NCI-H128 (cell line): ENCODE data around the gene CSAD.

ENCODE experiments used
- DNase-seq: peaks from one replicate; lab custom pipeline; 2025; ENCODE audit not compliant: unreplicated experiment; lab: John Stamatoyannopoulos, UW

Gene CSAD

GRCh38 chr12:53152390-53152789, 28.3 kb downstream of the CSAD start:
- DNase-seq, result no peak

DNA sequence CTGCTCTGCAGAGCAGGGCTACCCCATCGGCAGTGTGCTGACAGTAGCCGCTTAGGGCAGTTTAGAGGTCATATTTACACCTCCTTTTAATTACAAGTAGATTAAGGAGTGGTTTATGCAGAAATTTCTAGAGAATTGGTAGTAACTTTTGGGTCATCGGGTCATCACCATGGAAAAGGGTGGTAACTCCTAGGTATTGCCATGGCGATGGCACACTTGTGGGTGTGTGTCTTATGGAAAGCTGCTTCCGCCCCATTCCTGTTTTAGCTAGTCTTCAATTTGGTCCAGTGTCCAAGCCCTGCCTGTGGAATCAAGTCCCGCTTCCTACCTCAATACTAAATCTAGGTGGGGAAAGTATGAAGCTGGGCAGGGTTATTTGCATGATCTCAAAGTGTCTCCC, 29.7 kb downstream of the CSAD start:
- DNase-seq, result no peak

- no peak for DNase-seq
Observed at GRCh38 chr12:53147653-53148052, 33.1 kb downstream of the CSAD start.

GRCh38 chr12:53147181-53147580, 33.5 kb downstream of the CSAD start:
- DNase-seq, result no peak

DNA sequence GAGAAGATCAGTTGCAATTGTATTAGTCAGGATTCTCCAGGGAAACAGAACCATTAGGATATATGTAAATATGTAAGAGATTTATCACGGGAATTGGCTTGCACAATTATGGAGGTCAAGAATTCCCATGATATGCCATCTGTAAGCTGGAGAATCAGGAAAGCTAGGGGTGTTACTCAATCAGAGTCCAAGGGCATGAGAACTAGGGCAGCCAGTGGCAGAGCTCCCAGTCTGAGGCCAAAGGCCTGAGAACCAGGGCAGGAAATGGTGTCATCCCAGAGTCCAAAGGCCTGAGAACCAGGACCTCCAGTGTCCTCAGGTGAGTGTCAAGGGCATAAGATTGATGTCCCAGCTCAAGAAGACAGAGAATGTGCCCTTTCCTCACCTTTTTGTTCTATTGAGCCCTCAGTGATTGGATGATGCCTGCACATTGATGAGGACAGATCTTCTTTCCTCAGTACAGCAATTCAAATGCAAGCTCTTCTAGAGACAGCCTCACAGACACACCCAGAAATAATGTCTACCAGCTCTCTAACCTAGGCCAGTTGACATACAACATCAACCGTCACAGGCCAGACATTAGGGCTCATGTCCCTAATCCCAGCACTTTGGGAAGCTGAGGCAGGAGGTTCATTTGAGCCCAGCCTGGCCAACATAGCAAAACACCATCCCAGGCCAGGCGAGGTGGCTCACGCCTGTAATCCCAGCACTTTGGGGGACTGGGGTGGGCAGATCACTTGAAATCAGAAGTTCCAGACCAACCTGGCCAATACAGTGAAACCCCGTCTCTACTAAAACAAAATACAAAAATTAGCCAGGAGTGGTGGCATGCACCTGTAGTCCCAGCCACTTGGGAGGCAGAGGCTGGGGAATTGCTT, 35.1 kb downstream of the CSAD start:
- no peak for DNase-seq

- no peak for DNase-seq
Observed at GRCh38 chr12:53143355-53143754, 37.4 kb downstream of the CSAD start.

- no peak for DNase-seq
Observed at GRCh38 chr12:53133722-53134121, 47.0 kb downstream of the CSAD start.

- DNase-seq, result no peak
Observed at GRCh38 chr12:53131844-53132243, 48.9 kb downstream of the CSAD start.

DNA sequence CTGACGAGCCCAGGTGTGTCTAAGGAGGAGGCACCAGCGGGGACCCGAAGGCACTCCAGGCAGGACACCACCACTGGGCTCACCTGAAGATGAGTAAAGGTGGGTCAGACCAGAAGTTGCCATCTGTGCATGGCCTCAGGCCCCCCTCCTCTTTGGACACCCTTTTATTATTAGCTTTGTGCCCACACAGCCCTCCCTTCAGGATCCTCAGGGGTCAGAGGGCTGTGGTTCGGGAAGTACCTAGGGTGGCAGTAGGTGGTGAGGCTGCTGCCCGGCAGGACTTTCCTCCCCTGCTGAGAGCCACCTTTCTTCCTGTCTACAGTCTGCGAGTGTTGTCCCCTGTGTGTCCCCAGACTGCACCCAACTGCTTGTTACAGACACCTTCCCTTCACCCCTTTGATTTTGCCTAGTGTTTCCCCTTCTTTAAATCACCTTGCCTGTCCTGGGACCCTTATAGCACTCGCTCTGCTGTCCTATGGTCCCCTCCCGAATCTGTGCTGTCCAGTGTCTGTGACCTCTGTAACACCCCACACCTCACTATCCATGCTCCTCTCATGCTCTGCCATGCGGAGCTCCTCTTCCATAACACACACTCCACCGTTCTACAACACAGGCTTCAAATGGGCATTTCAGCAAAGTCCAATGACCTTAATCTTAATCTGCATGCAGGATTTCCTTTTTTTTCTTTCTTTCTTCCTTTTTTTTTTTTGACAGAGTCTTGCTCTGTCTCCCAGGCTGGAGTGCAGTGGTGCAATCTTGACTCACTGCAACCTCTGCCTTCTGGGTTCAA, 51.8 kb downstream of the CSAD start:
- no peak for DNase-seq

- no peak for DNase-seq
Observed at GRCh38 chr12:53127169-53127568, 53.6 kb downstream of the CSAD start.

DNA sequence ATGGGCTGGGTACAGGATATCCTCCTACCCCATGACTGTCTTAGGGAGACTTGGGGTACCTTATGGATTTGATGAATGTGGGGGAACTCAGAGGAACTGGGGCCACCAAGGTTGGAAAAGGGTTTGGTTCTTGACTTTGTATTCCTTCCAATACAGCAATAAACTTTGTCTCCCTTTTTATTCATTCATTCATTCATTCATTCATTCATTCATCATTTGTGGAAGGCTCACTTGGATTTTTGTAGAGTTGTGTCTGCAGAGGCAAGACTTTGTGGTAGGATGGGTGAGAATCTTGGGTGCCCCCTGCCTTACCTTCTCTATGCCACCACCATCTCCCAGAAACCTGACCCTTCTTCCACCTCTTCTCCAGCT, 56.4 kb downstream of the CSAD start:
- no peak for DNase-seq

DNA sequence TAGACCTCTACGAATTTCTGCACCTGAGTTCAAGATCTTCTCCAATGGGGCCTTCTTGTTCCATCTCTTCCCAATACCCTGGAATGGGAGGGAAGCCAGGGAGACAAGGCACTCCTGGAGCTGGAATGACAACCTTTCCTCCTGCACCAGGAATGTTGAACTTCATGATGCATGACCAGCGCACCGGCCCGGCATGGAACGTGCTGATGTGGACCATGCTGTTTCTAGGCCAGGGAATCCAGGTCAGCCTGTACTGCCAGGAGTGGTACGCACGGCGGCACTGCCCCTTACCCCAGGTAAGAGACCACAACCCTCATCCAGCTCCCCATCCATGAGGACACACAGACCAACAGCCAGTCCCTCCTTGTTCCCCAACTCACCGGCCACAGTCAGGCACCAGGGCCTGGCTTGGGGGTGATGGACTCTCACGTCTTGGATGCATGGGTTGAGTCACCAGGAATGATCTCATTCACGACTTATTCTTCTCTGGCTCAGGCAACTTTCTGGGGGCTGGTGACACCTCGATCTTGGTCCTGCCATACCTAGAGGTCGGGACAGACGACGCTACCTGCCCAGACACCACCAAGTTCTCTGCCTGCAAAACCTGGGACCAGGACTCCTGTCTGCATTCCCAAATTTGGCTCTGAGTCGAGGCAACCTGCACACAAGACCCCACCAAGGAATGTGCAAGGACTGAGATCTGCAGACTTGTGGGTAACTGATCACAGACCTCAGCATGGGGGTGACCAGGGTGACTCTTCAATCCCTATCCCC, 57.0 kb downstream of the CSAD start:
- no peak for DNase-seq

GRCh38 chr12:53122961-53123468, 57.7 kb downstream of the CSAD start:
- DNase-seq, result no peak

DNA sequence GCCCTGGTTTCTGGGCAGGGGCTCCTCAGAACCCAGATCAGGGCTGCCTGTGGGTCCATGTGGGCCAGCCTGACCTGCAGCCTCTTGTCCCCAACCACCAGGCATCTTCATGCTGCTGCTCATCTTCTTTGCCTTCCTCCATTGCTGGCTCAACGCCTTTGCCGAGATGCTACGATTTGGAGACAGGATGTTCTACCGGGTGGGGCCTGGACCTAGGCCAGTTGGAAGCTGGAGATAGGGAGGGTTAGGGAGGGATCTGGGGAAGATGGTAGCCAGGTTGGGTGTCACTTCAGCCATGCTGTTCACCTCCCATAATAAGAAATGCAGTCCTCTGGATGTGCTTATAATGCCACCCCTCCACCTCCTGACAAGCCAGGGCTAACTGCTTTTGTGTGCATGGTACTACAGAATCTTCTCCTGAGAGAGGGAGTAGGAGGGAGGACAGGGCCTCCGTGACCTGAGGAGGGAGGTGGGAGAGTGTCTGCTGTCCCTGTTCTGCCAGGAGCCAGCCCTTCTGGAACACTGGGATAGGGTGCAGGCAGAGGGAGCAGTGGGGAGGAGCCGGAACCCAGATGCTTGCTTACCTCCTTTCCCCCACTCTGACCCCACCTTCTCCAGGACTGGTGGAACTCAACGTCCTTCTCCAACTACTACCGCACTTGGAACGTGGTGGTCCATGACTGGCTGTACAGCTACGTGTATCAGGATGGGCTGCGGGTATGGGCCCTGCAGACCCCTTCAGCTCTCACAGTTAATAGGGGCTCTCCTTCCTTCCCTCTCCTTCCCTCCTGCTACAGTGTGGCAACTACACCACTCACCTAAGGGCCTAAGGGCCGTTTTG, 59.8 kb downstream of the CSAD start:
- no peak for DNase-seq

DNA sequence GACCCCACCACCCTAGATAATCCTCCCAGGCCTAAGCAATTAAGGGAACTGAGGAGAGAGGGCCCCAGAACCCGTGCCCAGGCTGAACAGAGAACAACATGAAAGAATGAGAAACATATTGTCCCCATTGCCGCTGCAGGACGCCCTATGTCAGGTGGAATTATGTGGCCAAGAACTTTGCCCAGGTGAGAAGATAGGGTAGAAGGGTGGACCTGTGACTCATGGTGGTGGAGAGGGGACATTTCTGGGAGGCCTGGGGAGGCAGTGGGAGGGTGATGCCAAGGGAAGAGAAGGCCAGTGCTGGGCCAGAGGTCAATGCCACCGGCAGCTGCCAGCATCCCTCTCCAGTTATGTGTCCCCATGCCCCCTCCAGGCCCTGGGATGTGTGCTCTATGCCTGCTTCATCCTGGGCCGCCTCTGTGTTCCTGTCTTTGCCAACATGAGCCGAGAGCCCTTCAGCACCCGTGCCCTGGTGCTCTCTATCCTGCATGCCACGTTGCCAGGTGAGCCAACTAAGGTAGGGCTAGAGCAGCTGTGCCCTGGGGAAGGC, 61.9 kb downstream of the CSAD start:
- DNase-seq, result no peak

DNA sequence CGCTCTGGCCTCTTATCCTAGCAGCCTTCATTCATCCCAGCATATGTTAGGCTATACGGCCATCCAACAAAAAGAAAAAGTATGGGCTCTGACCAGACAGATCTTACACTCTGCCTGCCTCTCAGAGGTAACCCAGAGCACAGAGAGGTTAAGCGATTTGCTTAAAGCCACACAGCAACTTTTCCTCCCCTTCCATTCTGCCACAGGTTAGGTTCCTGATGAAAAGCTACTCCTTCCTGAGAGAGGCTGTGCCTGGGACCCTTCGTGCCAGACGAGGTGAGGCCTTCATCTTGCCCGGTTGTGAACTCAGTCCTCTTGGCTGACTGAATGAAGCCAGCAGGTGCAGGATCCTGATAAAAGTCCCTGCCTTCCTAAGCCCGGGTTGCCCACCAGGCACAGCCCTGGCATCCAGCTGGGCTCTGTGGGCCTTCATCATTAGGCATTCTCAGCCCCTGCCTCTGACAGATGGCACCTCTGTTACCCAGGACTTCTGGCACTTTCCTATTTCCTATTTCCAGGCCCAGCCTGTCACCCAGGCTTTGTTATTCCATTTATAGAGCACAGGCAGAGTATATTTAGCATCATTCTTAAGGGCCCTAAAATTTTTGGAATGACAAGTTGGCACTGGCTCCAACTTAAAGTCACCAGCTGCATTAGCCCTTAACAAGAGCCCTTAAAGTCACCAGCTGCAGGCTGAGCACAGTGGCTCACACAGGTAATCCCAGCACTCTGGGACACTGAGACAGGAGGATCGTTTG, 64.7 kb downstream of the CSAD start:
- DNase-seq, result no peak

DNA sequence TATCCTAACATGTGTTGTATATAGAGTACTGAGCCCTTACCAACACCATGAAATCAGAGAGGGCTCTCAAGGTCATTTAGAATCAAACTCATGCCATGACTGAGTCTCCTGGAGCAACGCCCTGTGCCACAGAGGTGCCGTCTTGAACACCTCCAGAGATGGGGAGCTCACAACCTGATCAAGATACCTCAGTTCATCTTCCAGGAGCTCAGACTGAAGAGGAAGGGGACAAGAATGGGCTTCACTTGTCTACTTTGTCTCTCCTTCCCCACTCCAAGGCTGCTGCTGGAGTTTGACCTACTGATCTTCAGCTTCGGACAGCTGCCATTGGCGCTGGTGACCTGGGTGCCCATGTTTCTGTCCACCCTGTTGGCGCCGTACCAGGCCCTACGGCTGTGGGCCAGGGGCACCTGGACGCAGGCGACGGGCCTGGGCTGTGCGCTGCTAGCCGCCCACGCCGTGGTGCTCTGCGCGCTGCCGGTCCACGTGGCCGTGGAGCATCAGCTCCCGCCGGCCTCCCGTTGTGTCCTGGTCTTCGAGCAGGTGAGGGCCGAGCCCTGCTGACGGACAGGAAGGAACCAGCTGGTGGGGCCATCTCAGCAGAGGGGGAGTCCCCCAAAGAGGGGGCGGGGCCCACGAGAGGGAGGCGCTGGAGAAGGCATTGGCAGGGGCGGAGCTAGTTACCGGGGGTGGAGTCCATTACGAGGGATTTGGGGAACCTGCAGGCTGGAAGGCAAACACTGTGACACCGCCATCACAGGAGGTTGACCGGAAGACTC, 65.4 kb downstream of the CSAD start:
- no peak for DNase-seq

DNA sequence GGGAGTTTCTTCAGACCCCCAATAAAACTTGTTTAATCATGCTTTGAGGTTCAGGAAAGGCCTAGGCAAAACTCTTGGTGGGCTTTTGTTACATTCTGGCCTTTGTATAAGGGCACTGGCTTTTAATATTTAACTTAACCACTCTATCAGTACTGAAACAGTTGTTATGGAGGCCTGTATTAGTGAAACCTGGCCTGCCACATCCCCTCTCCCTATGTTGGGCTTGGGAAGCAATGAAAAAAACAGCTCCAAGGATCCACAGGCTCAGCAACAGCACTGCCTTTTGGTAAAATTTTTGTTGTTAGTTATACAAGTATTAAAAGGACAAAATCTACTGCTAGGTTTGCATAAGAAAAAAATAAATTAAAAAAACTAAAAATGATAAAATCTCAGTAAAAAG, 66.8 kb downstream of the CSAD start:
- DNase-seq, result no peak
